RWPE2 (cell line): ENCODE measurements around the gene BMPER.

ENCODE experiments used
- ATAC-seq: fragments of 200-7000 bp; cut with Tn5 transposase; 3 replicates; pipeline ENCODE4 v1.9.1; 2021; ENCODE audit warnings: low read depth
- DNase-seq: peaks from one replicate; pipeline ENCODE4 v3.0.0-alpha.2; 2020; ENCODE audit warnings: low spot score
- H3K27ac ChIP-seq: fragments of 450-650 bp; 2 replicates; pipeline ENCODE4 v1.5.1; 2017; ENCODE audit warnings: mild to moderate bottlenecking; ENCODE audit not compliant: poor library complexity, severe bottlenecking
- H3K27me3 ChIP-seq: fragments of 250-450 bp; sonication (Bioruptor Pico); 2 replicates; pipeline ENCODE4 v1.5.1; 2021; ENCODE audit warnings: mild to moderate bottlenecking, moderate library complexity; ENCODE audit not compliant: insufficient read depth, poor library complexity, severe bottlenecking
- H3K36me3 ChIP-seq: fragments of 250-450 bp; sonication (Bioruptor Pico); 2 replicates; pipeline ENCODE4 v1.5.1; 2020; ENCODE audit warnings: low read depth, mild to moderate bottlenecking, moderate library complexity
- H3K4me1 ChIP-seq: fragments of 250-450 bp; sonication (Bioruptor Pico); 2 replicates; pipeline ENCODE4 v1.5.1; 2021; ENCODE audit warnings: mild to moderate bottlenecking, moderate library complexity; ENCODE audit not compliant: insufficient read depth, poor library complexity, severe bottlenecking
- H3K4me3 ChIP-seq: fragments of 250-450 bp; sonication (Bioruptor Pico); 2 replicates; pipeline ENCODE4 v1.5.1; 2021; ENCODE audit warnings: mild to moderate bottlenecking, moderate library complexity; ENCODE audit not compliant: severe bottlenecking
- H3K9me3 ChIP-seq: fragments of 250-450 bp; sonication (Bioruptor Pico); 2 replicates; pipeline ENCODE4 v1.5.1; 2021; ENCODE audit warnings: mild to moderate bottlenecking, moderate library complexity; ENCODE audit not compliant: severe bottlenecking
- TF ChIP-seq, protein P1 (sequence below): fragments of 450-650 bp; IDR thresholded peaks from one replicate; pipeline ENCODE4 v1.5.1; 2017; ENCODE audit warnings: mild to moderate bottlenecking, moderate library complexity; ENCODE audit not compliant: poor library complexity, severe bottlenecking

BMPER gene

GRCh38 chr7:34198231-34198641, 292.9 kb downstream of the BMPER start:
- Histone ChIP-seq H3K9me3 (no peaks in the 10 kb centered on the region), H3K27me3 (no peaks in the 10 kb centered on the region), H3K4me1 (no peaks in the 10 kb centered on the region), H3K27ac (no peak overlapping the region), H3K4me3 (no peak overlapping the region), H3K36me3 (no peaks in the 10 kb centered on the region)
- ATAC-seq (no peak), DNase-seq (no peak)
- TF ChIP-seq, protein P1, sequence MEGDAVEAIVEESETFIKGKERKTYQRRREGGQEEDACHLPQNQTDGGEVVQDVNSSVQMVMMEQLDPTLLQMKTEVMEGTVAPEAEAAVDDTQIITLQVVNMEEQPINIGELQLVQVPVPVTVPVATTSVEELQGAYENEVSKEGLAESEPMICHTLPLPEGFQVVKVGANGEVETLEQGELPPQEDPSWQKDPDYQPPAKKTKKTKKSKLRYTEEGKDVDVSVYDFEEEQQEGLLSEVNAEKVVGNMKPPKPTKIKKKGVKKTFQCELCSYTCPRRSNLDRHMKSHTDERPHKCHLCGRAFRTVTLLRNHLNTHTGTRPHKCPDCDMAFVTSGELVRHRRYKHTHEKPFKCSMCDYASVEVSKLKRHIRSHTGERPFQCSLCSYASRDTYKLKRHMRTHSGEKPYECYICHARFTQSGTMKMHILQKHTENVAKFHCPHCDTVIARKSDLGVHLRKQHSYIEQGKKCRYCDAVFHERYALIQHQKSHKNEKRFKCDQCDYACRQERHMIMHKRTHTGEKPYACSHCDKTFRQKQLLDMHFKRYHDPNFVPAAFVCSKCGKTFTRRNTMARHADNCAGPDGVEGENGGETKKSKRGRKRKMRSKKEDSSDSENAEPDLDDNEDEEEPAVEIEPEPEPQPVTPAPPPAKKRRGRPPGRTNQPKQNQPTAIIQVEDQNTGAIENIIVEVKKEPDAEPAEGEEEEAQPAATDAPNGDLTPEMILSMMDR, result no peak
